Measurements from ENCODE around the gene VPS25. TPM values are rescaled to one million over a fixed set of nuclear protein-coding genes. Genes with fewer than 3 reads are reported as not detected.

The VPS25 gene
- total and polyA plus RNA-seq, 5 donors from 2014 or later = 29.4 to 73.3 (median 71.2) TPM

- Mint-ChIP-seq H3K36me3 (no peaks in the 10 kb centered on the region), H3K9me3 (no peaks in the 10 kb centered on the region), H3K27me3 (peaks cover 26% of the 10 kb centered on the region), H3K4me1 (peaks cover 19 to 38% (median 28%) of the 10 kb centered on the region in 4 donors), H3K4me3 (peak within 1 kb of the TSS; percentile 92 to 99 (median 96)), H3K27ac (peak within 1 kb of the TSS; percentile 89 to 96 (median 90))
- Histone ChIP-seq H3K27ac (ENCODE audit: insufficient read depth, low read length, poor library complexity, severe bottlenecking) (peak within 1 kb of the TSS; percentile 80), H3K4me3 (ENCODE audit: low read depth, low read length) (peak within 1 kb of the TSS; percentile 78), H3K27me3 (ENCODE audit: control insufficient read depth, insufficient read depth, low read length) (peaks cover 2% of the 10 kb centered on the region), H3K9me3 (ENCODE audit: control insufficient read depth in 2 of 2, low read length in 2 of 2) (no peaks in the 10 kb centered on the region), H3K36me3 (ENCODE audit: control insufficient read depth, insufficient read depth, low read length) (no peaks in the 10 kb centered on the region), H3K4me1 (ENCODE audit: control insufficient read depth, insufficient read depth, low read length, poor library complexity, severe bottlenecking) (peaks cover 22% of the 10 kb centered on the region)
- DNase-seq (peak; percentile 88 to 93 (median 92)), ATAC-seq (ENCODE audit: low read depth in 2 of 2) (peak; percentile 88 to 89)
These were observed 28.2 kb upstream of the VPS25 start, which contains the start of gene EZH1 for GRCh38 chr17:42744806-42745617. EZH1 (minus strand) TSS chr17:42745040; CDS start chr17:42728941, 16,099 bp downstream.

GRCh38 chr17:42748202-42748907 lies 24.9 kb upstream of the VPS25 start:
- Histone ChIP-seq H3K27me3 (ENCODE audit: control insufficient read depth, insufficient read depth, low read length) (peaks cover 6% of the 10 kb centered on the region), H3K27ac (ENCODE audit: insufficient read depth, low read length, poor library complexity, severe bottlenecking) (no peak overlapping the region), H3K9me3 (ENCODE audit: control insufficient read depth in 2 of 2, low read length in 2 of 2) (no peaks in the 10 kb centered on the region), H3K36me3 (ENCODE audit: control insufficient read depth, insufficient read depth, low read length) (no peaks in the 10 kb centered on the region), H3K4me3 (ENCODE audit: low read depth, low read length) (no peak overlapping the region), H3K4me1 (ENCODE audit: control insufficient read depth, insufficient read depth, low read length, poor library complexity, severe bottlenecking) (peaks cover 16% of the 10 kb centered on the region)
- DNase-seq (no peak), ATAC-seq (ENCODE audit: low read depth in 2 of 2) (no peak)
- Mint-ChIP-seq H3K27ac (no peak overlapping the region), H3K9me3 (no peaks in the 10 kb centered on the region), H3K27me3 (peaks cover 41% of the 10 kb centered on the region), H3K36me3 (no peaks in the 10 kb centered on the region), H3K4me1 (peaks cover 11 to 21% (median 15%) of the 10 kb centered on the region in 4 donors), H3K4me3 (peak overlapping the region in 2 of 4 donors; percentile 65 to 76)

GRCh38 chr17:42748908-42749798 lies 24.1 kb upstream of the VPS25 start:
- H3K9me3 ChIP-seq (ENCODE audit: control insufficient read depth in 2 of 2, low read length in 2 of 2) = no peaks in the 10 kb centered on the region
- H3K27me3 ChIP-seq (ENCODE audit: control insufficient read depth, insufficient read depth, low read length) = peaks cover 6% of the 10 kb centered on the region
- H3K36me3 Mint-ChIP-seq = no peaks in the 10 kb centered on the region
- no peak for ATAC-seq (ENCODE audit: low read depth in 2 of 2)
- no peaks in the 10 kb centered on the region for H3K36me3 ChIP-seq (ENCODE audit: control insufficient read depth, insufficient read depth, low read length)
- peaks cover 6 to 13% (median 9%) of the 10 kb centered on the region in 4 donors for H3K4me1 Mint-ChIP-seq
- DNase-seq = no peak
- no peak overlapping the region for H3K27ac ChIP-seq (ENCODE audit: insufficient read depth, low read length, poor library complexity, severe bottlenecking)
- H3K4me3 ChIP-seq (ENCODE audit: low read depth, low read length) = no peak overlapping the region
- H3K4me1 ChIP-seq (ENCODE audit: control insufficient read depth, insufficient read depth, low read length, poor library complexity, severe bottlenecking) = peaks cover 8% of the 10 kb centered on the region
- peaks cover 45% of the 10 kb centered on the region for H3K27me3 Mint-ChIP-seq
- no peaks in the 10 kb centered on the region for H3K9me3 Mint-ChIP-seq
- H3K4me3 Mint-ChIP-seq = peak overlapping the region in 1 of 4 donors; percentile 12
- H3K27ac Mint-ChIP-seq = no peak overlapping the region

GRCh38 chr17:42750739-42751344 lies 22.4 kb upstream of the VPS25 start:
- no peak overlapping the region for H3K27ac ChIP-seq (ENCODE audit: insufficient read depth, low read length, poor library complexity, severe bottlenecking)
- no peak overlapping the region for H3K4me3 ChIP-seq (ENCODE audit: low read depth, low read length)
- no peak for DNase-seq
- no peaks in the 10 kb centered on the region for H3K4me1 ChIP-seq (ENCODE audit: control insufficient read depth, insufficient read depth, low read length, poor library complexity, severe bottlenecking)
- no peaks in the 10 kb centered on the region for H3K36me3 Mint-ChIP-seq
- peak overlapping the region in 1 of 3 donors; percentile 5 for H3K27ac Mint-ChIP-seq
- no peaks in the 10 kb centered on the region for H3K9me3 ChIP-seq (ENCODE audit: control insufficient read depth in 2 of 2, low read length in 2 of 2)
- H3K4me1 Mint-ChIP-seq = no peaks in the 10 kb centered on the region
- H3K9me3 Mint-ChIP-seq = no peaks in the 10 kb centered on the region
- no peaks in the 10 kb centered on the region for H3K36me3 ChIP-seq (ENCODE audit: control insufficient read depth, insufficient read depth, low read length)
- peaks cover 56% of the 10 kb centered on the region for H3K27me3 Mint-ChIP-seq
- H3K4me3 Mint-ChIP-seq = no peak overlapping the region
- no peak for ATAC-seq (ENCODE audit: low read depth in 2 of 2)
- peaks cover 14% of the 10 kb centered on the region for H3K27me3 ChIP-seq (ENCODE audit: control insufficient read depth, insufficient read depth, low read length)

- Histone ChIP-seq H3K9me3 (ENCODE audit: control insufficient read depth in 2 of 2, low read length in 2 of 2) (no peaks in the 10 kb centered on the region), H3K27me3 (ENCODE audit: control insufficient read depth, insufficient read depth, low read length) (peaks cover 14% of the 10 kb centered on the region), H3K4me3 (ENCODE audit: low read depth, low read length) (no peak overlapping the region), H3K4me1 (ENCODE audit: control insufficient read depth, insufficient read depth, low read length, poor library complexity, severe bottlenecking) (no peaks in the 10 kb centered on the region), H3K27ac (ENCODE audit: insufficient read depth, low read length, poor library complexity, severe bottlenecking) (no peak overlapping the region), H3K36me3 (ENCODE audit: control insufficient read depth, insufficient read depth, low read length) (no peaks in the 10 kb centered on the region)
- Mint-ChIP-seq H3K27me3 (peaks cover 59% of the 10 kb centered on the region), H3K4me3 (no peak overlapping the region), H3K27ac (no peak overlapping the region), H3K36me3 (no peaks in the 10 kb centered on the region), H3K4me1 (no peaks in the 10 kb centered on the region), H3K9me3 (no peaks in the 10 kb centered on the region)
- no peak for ATAC-seq (ENCODE audit: low read depth in 2 of 2)
- DNase-seq = no peak
These were observed 21.6 kb upstream of the VPS25 start for GRCh38 chr17:42751628-42752027.

- Mint-ChIP-seq H3K36me3 (no peaks in the 10 kb centered on the region), H3K4me3 (no peak overlapping the region), H3K27ac (no peak overlapping the region), H3K9me3 (no peaks in the 10 kb centered on the region), H3K4me1 (no peaks in the 10 kb centered on the region), H3K27me3 (peaks cover 64% of the 10 kb centered on the region)
- ATAC-seq (ENCODE audit: low read depth in 2 of 2) (no peak), DNase-seq (no peak)
- no peaks in the 10 kb centered on the region for H3K36me3 ChIP-seq (ENCODE audit: control insufficient read depth, insufficient read depth, low read length)
- H3K4me3 ChIP-seq (ENCODE audit: low read depth, low read length) = no peak overlapping the region
- no peaks in the 10 kb centered on the region for H3K9me3 ChIP-seq (ENCODE audit: control insufficient read depth in 2 of 2, low read length in 2 of 2)
- H3K27ac ChIP-seq (ENCODE audit: insufficient read depth, low read length, poor library complexity, severe bottlenecking) = no peak overlapping the region
- H3K27me3 ChIP-seq (ENCODE audit: control insufficient read depth, insufficient read depth, low read length) = peaks cover 19% of the 10 kb centered on the region
- H3K4me1 ChIP-seq (ENCODE audit: control insufficient read depth, insufficient read depth, low read length, poor library complexity, severe bottlenecking) = no peaks in the 10 kb centered on the region
These were observed 18.5 kb upstream of the VPS25 start for GRCh38 chr17:42754782-42755181.

All from CD4-positive, CD25-positive, alpha-beta regulatory T cell (primary cell).